ENCODE measurements around the gene SLC6A19.

DNA sequence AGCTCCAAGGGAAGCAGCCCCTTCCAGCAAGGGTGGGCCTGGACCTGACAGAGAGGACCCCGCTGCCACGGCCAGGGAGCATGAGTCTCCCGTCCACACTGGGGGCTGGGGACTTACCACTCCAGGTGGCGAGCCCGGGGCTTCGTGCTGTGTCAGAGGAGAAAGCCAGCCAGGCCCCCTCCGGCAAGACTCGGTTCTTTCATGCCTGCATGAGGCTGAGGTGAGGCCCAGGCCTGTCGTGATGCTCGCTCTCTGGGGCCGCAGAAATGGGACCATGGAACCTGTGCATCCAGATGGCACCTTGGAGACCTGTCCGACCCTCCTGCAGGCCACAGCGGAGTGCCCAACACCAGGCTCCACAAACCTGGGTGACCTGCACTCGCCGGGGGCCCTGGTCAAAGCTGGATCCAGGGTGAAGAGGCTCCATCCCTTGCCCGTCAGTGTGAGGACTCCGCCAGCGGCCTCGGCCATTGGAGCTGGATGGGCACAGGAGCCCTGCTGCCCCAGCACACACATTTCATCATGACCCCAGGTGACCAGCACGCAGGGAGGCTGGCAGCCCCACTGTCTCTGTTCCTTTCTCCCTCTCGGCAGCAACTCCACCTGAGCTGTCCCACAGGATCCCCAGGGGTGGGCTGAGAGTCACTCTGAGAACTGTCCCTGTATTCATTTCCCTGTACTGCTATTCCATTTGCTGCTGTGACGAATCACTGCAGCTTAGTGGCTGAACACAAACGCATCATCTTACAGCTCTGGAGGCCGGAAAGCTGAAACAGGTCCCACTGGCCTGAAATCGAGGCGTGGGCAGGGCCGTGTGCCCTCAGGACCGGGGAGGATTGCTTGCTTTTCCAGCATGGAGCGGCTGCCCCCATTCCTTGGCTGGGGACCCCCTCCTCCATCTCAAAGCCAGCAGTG lies 48.2 kb downstream of the SLC6A19 start:
- TF ChIP-seq, protein P1, sequence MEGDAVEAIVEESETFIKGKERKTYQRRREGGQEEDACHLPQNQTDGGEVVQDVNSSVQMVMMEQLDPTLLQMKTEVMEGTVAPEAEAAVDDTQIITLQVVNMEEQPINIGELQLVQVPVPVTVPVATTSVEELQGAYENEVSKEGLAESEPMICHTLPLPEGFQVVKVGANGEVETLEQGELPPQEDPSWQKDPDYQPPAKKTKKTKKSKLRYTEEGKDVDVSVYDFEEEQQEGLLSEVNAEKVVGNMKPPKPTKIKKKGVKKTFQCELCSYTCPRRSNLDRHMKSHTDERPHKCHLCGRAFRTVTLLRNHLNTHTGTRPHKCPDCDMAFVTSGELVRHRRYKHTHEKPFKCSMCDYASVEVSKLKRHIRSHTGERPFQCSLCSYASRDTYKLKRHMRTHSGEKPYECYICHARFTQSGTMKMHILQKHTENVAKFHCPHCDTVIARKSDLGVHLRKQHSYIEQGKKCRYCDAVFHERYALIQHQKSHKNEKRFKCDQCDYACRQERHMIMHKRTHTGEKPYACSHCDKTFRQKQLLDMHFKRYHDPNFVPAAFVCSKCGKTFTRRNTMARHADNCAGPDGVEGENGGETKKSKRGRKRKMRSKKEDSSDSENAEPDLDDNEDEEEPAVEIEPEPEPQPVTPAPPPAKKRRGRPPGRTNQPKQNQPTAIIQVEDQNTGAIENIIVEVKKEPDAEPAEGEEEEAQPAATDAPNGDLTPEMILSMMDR (IDR thresholded peaks at IDR 0.05), result no peak
- no peak for TF ChIP-seq EZH2 (IDR thresholded peaks at IDR 0.05)
- no peak for TF ChIP-seq EZH2phosphoT487 (IDR thresholded peaks at IDR 0.05)

All from neural progenitor cell (in vitro differentiated cells).